Measurements from ENCODE around the gene CCDC85B. TPM values are rescaled to one million over a fixed set of nuclear protein-coding genes. Genes with fewer than 3 reads are reported as not detected.

CCDC85B gene
- total RNA-seq, 1 donor from 2014 or later, result 29.3 TPM

DNA sequence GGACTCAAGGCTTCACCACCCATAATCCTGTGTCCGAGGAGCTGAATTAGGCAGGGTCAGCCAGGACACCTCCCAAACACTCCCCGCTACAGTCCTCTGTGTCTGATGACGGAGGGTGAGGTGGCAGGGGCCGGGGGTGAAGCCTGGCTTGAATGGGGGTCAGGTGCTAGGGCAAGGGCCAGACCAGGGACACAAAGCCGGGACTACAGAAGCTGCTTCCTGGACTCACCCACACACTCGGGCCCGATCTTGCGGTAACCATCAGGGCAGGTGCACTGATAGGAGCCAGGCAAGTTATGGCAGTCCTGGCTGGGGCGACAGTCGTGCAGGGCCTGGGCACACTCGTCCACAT is 20.2 kb upstream of the CCDC85B start:
- Mint-ChIP-seq H3K36me3 (ENCODE audit: low read depth) (peaks cover 5% of the 10 kb centered on the region), H3K4me1 (peaks cover 38% of the 10 kb centered on the region), H3K27me3 (ENCODE audit: low read depth) (peaks cover 4% of the 10 kb centered on the region), H3K9me3 (no peaks in the 10 kb centered on the region), H3K27ac (ENCODE audit: unreplicated experiment) (peak overlapping the region; percentile 63), H3K4me3 (peak overlapping the region; percentile 83)
- no peak for DNase-seq (ENCODE audit: low read depth, low spot score)
- no peak for TF ChIP-seq CTCF (conservative IDR thresholded peaks at IDR 0.05)

DNA sequence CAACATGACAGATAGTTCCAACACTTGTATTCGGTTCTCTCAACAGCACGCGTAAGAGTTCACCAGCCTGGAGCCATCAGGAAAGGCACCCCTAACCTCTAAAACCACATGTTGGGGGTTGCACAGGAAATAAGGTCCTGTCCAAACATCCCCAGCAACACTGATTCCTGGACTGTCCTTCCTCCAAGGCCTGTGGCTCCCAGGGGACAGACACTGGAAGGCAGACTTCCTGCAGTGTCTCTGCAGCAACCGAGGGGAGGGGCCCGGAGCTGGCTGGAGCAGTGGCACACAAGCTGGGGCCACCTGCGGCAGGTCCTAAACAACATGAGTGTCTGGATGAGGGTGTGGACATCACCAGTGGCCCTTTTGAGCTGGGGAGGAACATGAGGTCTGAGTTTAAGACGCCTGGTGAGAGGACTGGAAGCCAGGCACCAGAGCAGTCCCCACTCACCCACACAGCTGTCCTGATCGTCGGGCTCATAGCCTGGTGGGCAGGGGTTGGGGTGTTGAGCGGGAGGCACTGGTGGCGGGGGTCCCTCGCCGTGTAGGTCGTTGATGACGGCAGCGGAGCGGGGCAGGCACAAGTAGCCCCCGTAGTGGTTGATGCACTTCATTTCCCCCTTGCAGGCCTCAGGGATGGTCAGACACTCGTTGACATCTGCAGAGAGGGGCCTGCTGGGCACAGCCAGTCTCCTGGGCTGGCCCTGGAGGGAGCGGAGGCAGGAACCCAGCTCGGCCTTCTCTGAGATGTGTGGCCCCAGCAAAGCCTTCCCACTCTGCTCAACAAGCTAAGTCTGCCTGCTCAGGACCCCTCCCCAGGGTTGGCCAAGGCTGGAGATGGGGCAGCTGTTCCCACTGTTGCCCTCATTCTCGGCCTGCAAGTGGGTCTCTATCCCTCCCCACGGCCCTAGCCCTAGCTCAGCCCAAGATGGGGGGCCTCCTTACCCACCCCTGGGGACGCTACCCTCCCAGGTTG is 19.5 kb upstream of the CCDC85B start:
- H3K27me3 Mint-ChIP-seq (ENCODE audit: low read depth), result peaks cover 4% of the 10 kb centered on the region
- H3K27ac Mint-ChIP-seq (ENCODE audit: unreplicated experiment), result peak overlapping the region; percentile 19
- H3K9me3 Mint-ChIP-seq, result no peaks in the 10 kb centered on the region
- peak overlapping the region; percentile 85 for H3K4me3 Mint-ChIP-seq
- DNase-seq (ENCODE audit: low read depth, low spot score), result no peak
- H3K4me1 Mint-ChIP-seq, result peaks cover 38% of the 10 kb centered on the region
- TF ChIP-seq CTCF (conservative IDR thresholded peaks at IDR 0.05), result no peak
- peaks cover 3% of the 10 kb centered on the region for H3K36me3 Mint-ChIP-seq (ENCODE audit: low read depth)

DNA sequence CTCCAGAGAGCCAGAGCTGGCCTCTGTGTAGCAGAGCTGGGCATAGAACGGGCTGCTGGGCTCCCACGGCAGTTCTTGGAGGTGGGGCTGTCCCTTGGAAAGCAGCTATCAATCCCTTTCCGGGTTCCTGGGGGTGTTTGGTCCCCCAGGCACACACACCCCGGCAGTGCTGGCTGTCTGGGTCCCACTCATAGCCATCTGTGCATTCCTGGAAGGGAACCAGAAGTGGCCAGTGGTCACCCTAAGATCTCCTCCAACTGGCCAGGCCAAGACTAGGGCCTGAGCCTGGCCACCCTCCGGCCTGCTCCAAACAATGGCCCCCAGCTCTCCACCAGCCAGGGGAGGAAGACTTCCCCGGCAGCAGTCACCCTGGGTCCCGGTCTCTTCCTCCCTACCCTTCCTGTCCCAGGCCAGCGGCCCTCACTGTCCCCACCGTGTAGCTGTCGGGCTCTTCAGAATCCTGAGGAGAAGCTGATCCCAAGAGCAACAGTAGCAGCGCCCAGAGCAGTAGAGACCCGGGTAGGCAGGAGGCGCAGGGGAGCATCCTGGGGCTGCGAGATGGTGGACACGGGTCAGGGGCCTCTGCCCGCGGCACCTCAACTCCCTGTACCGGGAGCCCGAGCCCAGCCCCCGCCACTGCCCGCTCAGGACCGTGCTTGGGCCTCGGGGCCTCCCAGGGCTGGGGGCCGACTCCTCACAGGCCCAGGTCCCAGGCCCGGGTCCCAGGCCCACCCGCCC is 18.5 kb upstream of the CCDC85B start:
- peaks cover 4% of the 10 kb centered on the region for H3K27me3 Mint-ChIP-seq (ENCODE audit: low read depth)
- H3K27ac Mint-ChIP-seq (ENCODE audit: unreplicated experiment), result peak overlapping the region; percentile 6
- no peak for DNase-seq (ENCODE audit: low read depth, low spot score)
- TF ChIP-seq CTCF (conservative IDR thresholded peaks at IDR 0.05), result no peak
- peaks cover 3% of the 10 kb centered on the region for H3K36me3 Mint-ChIP-seq (ENCODE audit: low read depth)
- no peaks in the 10 kb centered on the region for H3K9me3 Mint-ChIP-seq
- H3K4me3 Mint-ChIP-seq, result peak overlapping the region; percentile 85
- H3K4me1 Mint-ChIP-seq, result peaks cover 38% of the 10 kb centered on the region

DNA sequence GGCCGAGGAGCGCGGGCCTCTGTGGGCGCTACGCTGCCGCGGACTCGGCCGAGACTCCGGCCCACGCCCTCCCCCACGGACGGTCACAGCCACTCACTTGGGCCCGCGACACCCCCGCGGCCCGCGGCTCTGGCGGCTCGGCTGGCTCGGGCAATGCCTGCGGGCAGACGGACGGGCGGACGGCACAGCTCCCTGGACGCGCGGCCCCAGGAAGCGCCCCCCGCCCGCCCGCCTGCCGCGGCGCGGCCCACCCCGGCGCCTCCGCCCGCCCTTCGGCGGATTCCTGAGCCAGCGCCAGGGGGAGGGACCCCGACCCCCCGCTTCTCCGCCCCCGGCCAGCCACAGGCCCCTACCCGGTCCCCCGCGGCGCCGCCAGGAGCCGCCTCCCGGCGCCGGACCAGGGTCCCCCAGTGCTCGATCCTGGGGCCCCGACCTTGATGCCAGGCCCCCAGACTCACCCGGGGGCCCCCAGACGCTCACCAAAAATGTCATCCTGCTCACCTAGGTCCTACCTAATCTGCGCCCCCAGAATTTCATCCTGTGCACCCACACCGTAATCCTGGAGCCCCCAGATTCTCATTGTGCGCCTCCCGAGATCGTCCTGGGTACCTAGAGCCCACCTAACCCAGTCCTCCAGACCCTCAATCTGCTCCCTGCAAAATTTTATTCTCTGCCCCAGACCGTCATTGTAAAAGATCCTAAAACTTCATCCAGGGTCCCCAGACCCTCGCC is 17.7 kb upstream of the CCDC85B start, which contains the start of gene EFEMP2:
EFEMP2 (minus strand) TSS at position 215 of the 732 bp plus-strand sequence. CDS start 446 bp downstream, outside the sequence.
- no peak for DNase-seq (ENCODE audit: low read depth, low spot score)
- Mint-ChIP-seq H3K27ac (ENCODE audit: unreplicated experiment) (peak within 1 kb of the TSS; percentile 81), H3K27me3 (ENCODE audit: low read depth) (peaks cover 4% of the 10 kb centered on the region), H3K4me1 (peaks cover 31% of the 10 kb centered on the region), H3K9me3 (no peaks in the 10 kb centered on the region), H3K4me3 (peak within 1 kb of the TSS; percentile 92), H3K36me3 (ENCODE audit: low read depth) (no peaks in the 10 kb centered on the region)
- TF ChIP-seq CTCF (conservative IDR thresholded peaks at IDR 0.05), result no peak

Data from neural crest cell (in vitro differentiated cells).